COLO668 (cell line): ENCODE results near the gene JARID2.
"Not testable (repeated sequence)": the region's sequence is repeated elsewhere in the genome, so short reads cannot be mapped to it uniquely, and the experiment has no call there.

ENCODE experiments used
- DNase-seq: peaks from one replicate; lab custom pipeline; 2025; ENCODE audit not compliant: unreplicated experiment; lab: John Stamatoyannopoulos, UW

Gene JARID2

GRCh38 chr6:15413466-15414234 is 167.8 kb downstream of the JARID2 start:
- no peak for DNase-seq

- DNase-seq, result no peak
These were observed 168.4 kb downstream of the JARID2 start for GRCh38 chr6:15414235-15414612.

- not testable (repeated sequence) for DNase-seq
These were observed 169.8 kb downstream of the JARID2 start for GRCh38 chr6:15415622-15416021.

GRCh38 chr6:15416932-15417509 is 171.2 kb downstream of the JARID2 start:
- DNase-seq, result no peak

GRCh38 chr6:15417811-15418210 is 171.9 kb downstream of the JARID2 start:
- no peak for DNase-seq

GRCh38 chr6:15419493-15419892 is 173.6 kb downstream of the JARID2 start:
- no peak for DNase-seq

GRCh38 chr6:15420959-15421438 is 175.1 kb downstream of the JARID2 start:
- DNase-seq, result no peak

- no peak for DNase-seq
These were observed 176.3 kb downstream of the JARID2 start for GRCh38 chr6:15421945-15422733.

- no peak for DNase-seq
These were observed 177.6 kb downstream of the JARID2 start for GRCh38 chr6:15423286-15423993.

GRCh38 chr6:15425947-15426346 is 180.1 kb downstream of the JARID2 start:
- DNase-seq, result no peak

GRCh38 chr6:15426395-15426794 is 180.5 kb downstream of the JARID2 start:
- no peak for DNase-seq

- no peak for DNase-seq
These were observed 181.0 kb downstream of the JARID2 start for GRCh38 chr6:15426901-15427300.

- no peak for DNase-seq
These were observed 181.6 kb downstream of the JARID2 start for GRCh38 chr6:15427331-15428070.

- DNase-seq, result no peak
These were observed 183.6 kb downstream of the JARID2 start for GRCh38 chr6:15429141-15430110.

- no peak for DNase-seq
These were observed 184.3 kb downstream of the JARID2 start for GRCh38 chr6:15430186-15430585.

- no peak for DNase-seq
These were observed 185.1 kb downstream of the JARID2 start for GRCh38 chr6:15430931-15431405.

- DNase-seq, result no peak
These were observed 186.1 kb downstream of the JARID2 start for GRCh38 chr6:15431762-15432483.

- no peak for DNase-seq
These were observed 187.6 kb downstream of the JARID2 start for GRCh38 chr6:15433511-15433861.

- no peak for DNase-seq
These were observed 188.4 kb downstream of the JARID2 start for GRCh38 chr6:15434263-15434662.
